ENCODE data around the gene PLA2G7. TPM values are rescaled to one million over a fixed set of nuclear protein-coding genes. Genes with fewer than 3 reads are reported as not detected.

Gene PLA2G7
- total RNA-seq, 2 donors from 2014 or later = 1.2 to 2.9 TPM

DNA sequence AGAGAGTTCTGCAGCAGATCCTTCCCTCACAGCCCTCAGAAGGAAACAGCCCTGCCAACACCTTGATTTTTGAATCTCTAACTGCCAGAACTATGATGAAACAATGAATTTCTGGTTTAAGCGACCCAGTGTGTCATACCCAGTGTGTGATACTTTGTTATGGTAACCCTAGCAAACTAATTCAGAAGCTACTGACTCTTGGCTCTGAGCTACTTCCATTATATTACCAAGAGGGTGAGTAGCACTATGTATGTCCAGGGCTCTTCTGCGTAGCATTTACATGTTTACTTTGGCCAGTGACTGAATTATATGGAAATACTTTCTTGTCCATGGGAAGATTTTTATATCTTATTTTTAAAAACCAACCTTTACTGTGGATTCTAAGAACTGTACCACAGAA lies 28.3 kb upstream of the PLA2G7 start:
- TF ChIP-seq, protein P1, sequence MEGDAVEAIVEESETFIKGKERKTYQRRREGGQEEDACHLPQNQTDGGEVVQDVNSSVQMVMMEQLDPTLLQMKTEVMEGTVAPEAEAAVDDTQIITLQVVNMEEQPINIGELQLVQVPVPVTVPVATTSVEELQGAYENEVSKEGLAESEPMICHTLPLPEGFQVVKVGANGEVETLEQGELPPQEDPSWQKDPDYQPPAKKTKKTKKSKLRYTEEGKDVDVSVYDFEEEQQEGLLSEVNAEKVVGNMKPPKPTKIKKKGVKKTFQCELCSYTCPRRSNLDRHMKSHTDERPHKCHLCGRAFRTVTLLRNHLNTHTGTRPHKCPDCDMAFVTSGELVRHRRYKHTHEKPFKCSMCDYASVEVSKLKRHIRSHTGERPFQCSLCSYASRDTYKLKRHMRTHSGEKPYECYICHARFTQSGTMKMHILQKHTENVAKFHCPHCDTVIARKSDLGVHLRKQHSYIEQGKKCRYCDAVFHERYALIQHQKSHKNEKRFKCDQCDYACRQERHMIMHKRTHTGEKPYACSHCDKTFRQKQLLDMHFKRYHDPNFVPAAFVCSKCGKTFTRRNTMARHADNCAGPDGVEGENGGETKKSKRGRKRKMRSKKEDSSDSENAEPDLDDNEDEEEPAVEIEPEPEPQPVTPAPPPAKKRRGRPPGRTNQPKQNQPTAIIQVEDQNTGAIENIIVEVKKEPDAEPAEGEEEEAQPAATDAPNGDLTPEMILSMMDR (IDR thresholded peaks at IDR 0.05) = no peak
- Histone ChIP-seq H3K9me3 (no peaks in the 10 kb centered on the region), H3K4me3 (no peak overlapping the region), H3K27me3 (no peaks in the 10 kb centered on the region), H3K27ac (no peak overlapping the region), H3K9ac (ENCODE audit: low read depth in 2 of 2, low read length in 2 of 2) (no peak overlapping the region), H3K36me3 (no peaks in the 10 kb centered on the region), H3K4me1 (no peaks in the 10 kb centered on the region)
- DNase-seq = no peak
- intact Hi-C loops (cut with DNase I) = loop anchor here (10.0 kb wide), 1 partner anchor 679 kb away; no protein-coding TSS in a partner anchor

DNA sequence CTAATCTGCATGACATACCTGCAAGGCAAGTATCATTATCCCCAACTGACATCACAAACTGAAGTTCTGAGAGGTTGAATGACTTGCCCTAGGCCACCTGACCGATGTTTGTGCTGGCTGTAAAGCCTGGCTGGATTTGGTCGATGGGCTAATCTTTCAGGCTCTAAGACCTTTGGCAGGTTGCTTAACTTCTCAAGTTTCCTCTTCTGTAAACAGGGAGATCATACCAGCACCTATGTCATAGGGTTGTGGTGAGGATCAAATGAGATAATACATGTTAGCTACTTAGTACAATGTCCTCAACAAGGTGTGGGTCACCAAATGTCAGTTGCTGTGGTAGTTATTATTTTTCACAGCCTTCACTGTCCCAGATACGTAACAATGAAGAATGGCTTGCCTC lies 25.8 kb upstream of the PLA2G7 start:
- intact Hi-C loops (cut with DNase I) = loop anchor here (10.0 kb wide), 1 partner anchor 676 kb away; no protein-coding TSS in a partner anchor

DNA sequence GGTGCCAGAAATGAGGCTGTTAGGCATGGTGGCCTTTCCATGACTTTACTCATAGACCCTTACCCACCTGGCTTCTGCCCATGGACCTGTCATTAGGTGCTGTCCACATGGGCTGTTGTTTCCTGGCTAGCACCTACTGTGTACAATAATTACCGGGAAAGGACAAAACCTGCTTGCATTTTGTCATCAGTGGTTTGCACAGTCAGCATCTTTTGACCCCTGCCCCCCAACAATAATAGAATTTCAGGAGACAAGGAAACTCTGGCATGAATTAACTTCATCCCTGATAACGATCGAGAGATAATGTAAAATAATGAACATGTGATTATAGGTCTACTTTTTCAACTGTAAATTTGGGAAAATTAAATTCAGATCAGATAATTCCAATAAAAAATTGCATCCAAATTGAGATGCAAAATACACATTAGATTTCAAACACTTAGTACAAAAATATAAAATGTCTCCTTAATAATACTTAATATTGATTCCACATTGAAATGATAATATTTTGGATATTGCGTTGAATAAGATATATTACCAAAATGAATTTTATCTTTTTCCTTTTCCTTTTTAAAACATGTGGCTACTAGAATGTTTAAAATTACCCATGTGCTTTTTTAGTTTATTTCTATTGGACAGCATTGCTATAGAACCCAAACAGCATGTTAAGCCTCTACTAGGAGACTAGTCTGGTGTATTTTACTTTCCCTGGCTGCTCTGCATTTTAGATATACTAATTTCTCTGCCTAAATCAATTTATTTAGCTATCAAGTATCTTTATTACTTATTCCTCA lies 24.0 kb upstream of the PLA2G7 start:
- no peak overlapping the region for H3K4me3 ChIP-seq
- TF ChIP-seq, protein P1 (IDR thresholded peaks at IDR 0.05) = no peak
- no peak overlapping the region for H3K27ac ChIP-seq
- H3K27me3 ChIP-seq = no peaks in the 10 kb centered on the region
- no peaks in the 10 kb centered on the region for H3K9me3 ChIP-seq
- no peak overlapping the region for H3K9ac ChIP-seq (ENCODE audit: low read depth in 2 of 2, low read length in 2 of 2)
- DNase-seq = no peak
- no peaks in the 10 kb centered on the region for H3K36me3 ChIP-seq
- intact Hi-C loops (cut with DNase I) = no loop called here
- no peaks in the 10 kb centered on the region for H3K4me1 ChIP-seq

More for the DNA sequence above, 25.8 kb upstream of the PLA2G7 start:
- H3K36me3 ChIP-seq = no peaks in the 10 kb centered on the region
- no peaks in the 10 kb centered on the region for H3K27me3 ChIP-seq
- no peaks in the 10 kb centered on the region for H3K9me3 ChIP-seq
- no peak overlapping the region for H3K27ac ChIP-seq
- H3K4me3 ChIP-seq = no peak overlapping the region
- H3K4me1 ChIP-seq = no peaks in the 10 kb centered on the region
- DNase-seq = no peak
- TF ChIP-seq, protein P1 (IDR thresholded peaks at IDR 0.05) = no peak
- no peak overlapping the region for H3K9ac ChIP-seq (ENCODE audit: low read depth in 2 of 2, low read length in 2 of 2)

DNA sequence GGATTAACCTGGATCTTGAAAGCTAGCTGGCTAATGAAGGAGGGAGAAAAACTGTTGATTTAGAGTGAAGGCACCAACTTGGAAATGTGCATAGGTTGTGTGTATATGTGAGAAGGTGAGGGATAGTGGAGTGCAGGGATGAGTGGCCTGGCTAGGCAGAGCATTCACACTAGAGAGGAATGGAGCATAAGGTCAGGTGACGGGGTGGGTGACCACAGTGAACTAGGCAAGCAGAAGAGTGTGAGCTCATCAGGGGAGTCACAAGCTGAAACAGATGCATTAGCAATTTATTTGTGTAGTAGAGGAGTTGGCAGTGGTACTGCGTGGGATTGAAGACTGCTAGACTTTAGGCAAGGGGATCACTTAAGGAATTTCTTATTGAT lies 22.0 kb upstream of the PLA2G7 start:
- intact Hi-C loops (cut with DNase I) = no loop called here
- H3K27ac ChIP-seq = no peak overlapping the region

DNA sequence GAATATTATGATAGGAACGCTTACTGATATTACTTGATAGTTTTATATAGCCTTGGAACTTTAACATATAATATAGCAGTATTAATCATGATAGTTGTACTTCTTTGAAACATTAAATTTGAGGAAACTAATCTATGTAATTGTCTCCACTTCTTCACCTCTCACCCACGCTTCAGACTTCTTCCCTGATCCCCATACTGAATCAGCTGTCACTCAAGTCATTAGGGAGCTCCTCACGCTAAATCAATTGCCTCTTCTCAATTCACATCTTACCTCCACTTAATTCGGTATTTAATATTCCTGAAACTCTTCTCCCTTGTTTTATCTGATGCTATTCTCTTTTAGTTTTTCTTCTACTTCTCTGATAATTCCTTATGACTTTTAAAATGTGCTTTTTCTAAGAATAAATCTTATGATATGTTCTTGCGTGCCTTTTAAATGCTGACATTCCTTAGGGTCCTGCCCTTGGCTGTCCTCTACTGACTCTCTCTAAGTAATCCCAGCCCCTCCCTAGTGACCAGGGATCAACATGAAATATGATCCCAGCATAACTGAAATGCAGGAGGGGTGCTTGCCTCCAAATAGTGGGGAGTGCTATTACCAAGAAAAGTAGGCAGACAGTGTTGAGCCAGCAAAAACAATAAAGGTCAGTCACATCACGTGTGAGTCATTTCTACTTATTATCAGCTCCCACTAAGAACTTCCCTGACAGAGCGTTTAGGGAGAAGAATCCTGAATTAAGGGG lies 21.5 kb upstream of the PLA2G7 start:
- no peak for DNase-seq
- intact Hi-C loops (cut with DNase I) = no loop called here

More for the DNA sequence above, 22.0 kb upstream of the PLA2G7 start:
- Histone ChIP-seq H3K4me1 (no peaks in the 10 kb centered on the region), H3K9me3 (no peaks in the 10 kb centered on the region), H3K4me3 (no peak overlapping the region), H3K27me3 (no peaks in the 10 kb centered on the region), H3K36me3 (no peaks in the 10 kb centered on the region), H3K9ac (ENCODE audit: low read depth in 2 of 2, low read length in 2 of 2) (no peak overlapping the region)
- TF ChIP-seq, protein P1 (IDR thresholded peaks at IDR 0.05) = no peak
- no peak for DNase-seq

More for the DNA sequence above, 21.5 kb upstream of the PLA2G7 start:
- H3K9ac ChIP-seq (ENCODE audit: low read depth in 2 of 2, low read length in 2 of 2) = no peak overlapping the region
- no peaks in the 10 kb centered on the region for H3K9me3 ChIP-seq
- no peaks in the 10 kb centered on the region for H3K4me1 ChIP-seq
- no peaks in the 10 kb centered on the region for H3K36me3 ChIP-seq
- H3K27me3 ChIP-seq = no peaks in the 10 kb centered on the region
- no peak overlapping the region for H3K27ac ChIP-seq
- TF ChIP-seq, protein P1 (IDR thresholded peaks at IDR 0.05) = no peak
- no peak overlapping the region for H3K4me3 ChIP-seq

Data from colonic mucosa (tissue), 4 donors.